Testis (tissue), 2 donors: ENCODE measurements around the gene ZNF223.

Experiments
- CTCF ChIP-seq, 3 experiments: fragments of 450-650 bp in 2 of 3; fragments of 200-600 bp in 1 of 3; sonication (generic) in 1 of 3; IDR thresholded peaks; one replicate each; pipeline ENCODE4 v1.5.1; 2016 to 2019; ENCODE audit warnings: antibody characterized with exemption in 3 of 3, mild to moderate bottlenecking in 2 of 3, moderate library complexity in 1 of 3
- POLR2A ChIP-seq: fragments of 450-650 bp; IDR thresholded peaks from one replicate; pipeline ENCODE4 v1.6.1; 2017; ENCODE audit warnings: antibody characterized with exemption, mild to moderate bottlenecking, moderate library complexity

- no peak for TF ChIP-seq POLR2A
- TF ChIP-seq CTCF (IDR thresholded peaks at IDR 0.05), result no peak
Observed at GRCh38 chr19:44066305-44066704, 14.5 kb downstream of the ZNF223 start.
